IMR-90 (cell line): Measurements from ENCODE around the gene HCN2. TPM values are rescaled to one million over a fixed set of nuclear protein-coding genes. Genes with fewer than 3 reads are reported as not detected.

Experiments
- ATAC-seq: fragments of 200-7000 bp; cut with Tn5 transposase; 2 replicates; pipeline ENCODE4 v1.9.1; 2020; ENCODE audit warnings: low read depth, mild to moderate bottlenecking, moderate library complexity
- BruUV-seq: library from RNA; stranded (reverse); fragments of 400-500 nt; replicated peaks from 2 replicates; lab custom pipeline; 2021; lab: Mats Ljungman, UMichigan
- CTCF ChIA-PET: fragments of 300-600 bp; formaldehyde crosslinking; extraction: SDS; loops from one replicate; lab custom pipeline; 2021; ENCODE audit warnings: antibody characterized with exemption; lab: Yijun Ruan, JAX
- POLR2A ChIA-PET: fragments of 300-600 bp; sonication (Branson Sonifier 250); formaldehyde crosslinking; loops from one replicate; lab custom pipeline; 2022; ENCODE audit warnings: antibody characterized with exemption; ENCODE audit not compliant: unreplicated experiment; lab: Charles Lee
- DNase-seq: peaks from one replicate; pipeline ENCODE4 v3.0.0; 2013
- H2AFZ ChIP-seq: replicated peaks from 2 replicates; pipeline ENCODE3; 2013; ENCODE audit warnings: low read length, mild to moderate bottlenecking; ENCODE audit not compliant: poor library complexity
- H2AK5ac ChIP-seq: 2 replicates; pipeline ENCODE4 v1.6.1; 2013; ENCODE audit warnings: low read depth, low read length, inconsistent platforms
- H2AK9ac ChIP-seq: replicated peaks from 2 replicates; pipeline ENCODE3; 2013; ENCODE audit warnings: mild to moderate bottlenecking, low read depth, low read length, moderate library complexity; ENCODE audit not compliant: poor library complexity
- H2BK120ac ChIP-seq: 2 replicates; pipeline ENCODE4 v1.6.1; 2013; ENCODE audit warnings: low read depth, low read length, inconsistent platforms
- H2BK15ac ChIP-seq: 3 replicates; pipeline ENCODE4 v1.6.1; 2013; ENCODE audit warnings: low read depth, low read length, inconsistent platforms
- H2BK20ac ChIP-seq: 2 replicates; pipeline ENCODE4 v1.6.1; 2013; ENCODE audit warnings: low read depth, mild to moderate bottlenecking, inconsistent platforms, low read length, moderate library complexity
- H2BK5ac ChIP-seq: 2 replicates; pipeline ENCODE4 v1.6.1; 2013; ENCODE audit warnings: mild to moderate bottlenecking, low read depth, low read length, inconsistent platforms; ENCODE audit not compliant: poor library complexity, severe bottlenecking
- H3K14ac ChIP-seq: replicated peaks from 2 replicates; pipeline ENCODE4 v1.6.1; 2013; ENCODE audit warnings: low read depth, low read length, inconsistent platforms
- H3K18ac ChIP-seq: 2 replicates; pipeline ENCODE4 v1.6.1; 2013; ENCODE audit warnings: low read depth, low read length, control low read depth
- H3K23ac ChIP-seq: 2 replicates; pipeline ENCODE4 v1.6.1; 2013; ENCODE audit warnings: low read depth, low read length, inconsistent platforms
- H3K27ac ChIP-seq: 2 replicates; pipeline ENCODE4 v1.5.1; 2013; ENCODE audit warnings: mild to moderate bottlenecking, control low read depth, low read length; ENCODE audit not compliant: insufficient read depth
- H3K27me3 ChIP-seq: 2 replicates; pipeline ENCODE4 v1.6.1; 2013; ENCODE audit warnings: low read length; ENCODE audit not compliant: control insufficient read depth, insufficient read depth
- H3K36me3 ChIP-seq: 2 replicates; pipeline ENCODE4 v1.6.1; 2013; ENCODE audit warnings: low read length, mixed read lengths; ENCODE audit not compliant: control insufficient read depth, insufficient read depth
- H3K4ac ChIP-seq: 2 replicates; pipeline ENCODE4 v1.6.1; 2013; ENCODE audit warnings: low read depth, low read length, inconsistent platforms
- H3K4me1 ChIP-seq: 2 replicates; pipeline ENCODE4 v1.6.1; 2013; ENCODE audit warnings: low read length, mixed read lengths; ENCODE audit not compliant: control insufficient read depth, insufficient read depth
- H3K4me2 ChIP-seq: 2 replicates; pipeline ENCODE4 v1.6.1; 2013; ENCODE audit warnings: low read depth, mild to moderate bottlenecking, control low read depth, low read length, moderate library complexity
- H3K4me3 ChIP-seq: 2 replicates; pipeline ENCODE4 v1.5.1; 2013; ENCODE audit warnings: low read depth, mild to moderate bottlenecking, control low read depth, low read length, moderate library complexity; ENCODE audit not compliant: insufficient read depth
- H3K56ac ChIP-seq: 2 replicates; pipeline ENCODE4 v1.6.1; 2013; ENCODE audit warnings: low read length, inconsistent platforms; ENCODE audit not compliant: insufficient read depth; ENCODE audit errors: extremely low read depth
- H3K79me1 ChIP-seq, 2 experiments: 2 replicates each; pipeline ENCODE4 v1.6.1; 2013; ENCODE audit warnings: low read length in 2 of 2, inconsistent platforms in 1 of 2, low read depth in 1 of 2
- H3K9ac ChIP-seq: 2 replicates; pipeline ENCODE4 v1.6.1; 2013; ENCODE audit warnings: low read depth, low read length, control low read depth
- H3K9me1 ChIP-seq: 2 replicates; pipeline ENCODE4 v1.6.1; 2013; ENCODE audit warnings: low read length, inconsistent platforms; ENCODE audit not compliant: insufficient read depth
- H3K9me3 ChIP-seq: 2 replicates; pipeline ENCODE4 v1.6.1; 2013; ENCODE audit warnings: low read length; ENCODE audit not compliant: control insufficient read depth, insufficient read depth
- H4K20me1 ChIP-seq: 2 replicates; pipeline ENCODE4 v1.6.1; 2013; ENCODE audit warnings: low read length, inconsistent platforms; ENCODE audit not compliant: insufficient read depth
- H4K5ac ChIP-seq: 2 replicates; pipeline ENCODE4 v1.6.1; 2013; ENCODE audit warnings: mild to moderate bottlenecking, low read depth, low read length, control low read depth
- H4K8ac ChIP-seq, 2 experiments: 2 replicates each; pipeline ENCODE4 v1.6.1; 2013; ENCODE audit warnings: low read depth in 2 of 2, low read length in 2 of 2, control low read depth in 1 of 2, inconsistent platforms in 1 of 2
- H4K91ac ChIP-seq: 2 replicates; pipeline ENCODE4 v1.6.1; 2013; ENCODE audit warnings: low read depth, low read length, inconsistent platforms; ENCODE audit not compliant: insufficient read depth
- CHD1 ChIP-seq: IDR thresholded peaks from 2 replicates; pipeline ENCODE4 v1.6.1; 2012; ENCODE audit warnings: low read depth, low read length, improper control_type of control experiment
- MAZ ChIP-seq: IDR thresholded peaks from 2 replicates; pipeline ENCODE4 v1.6.1; 2012; ENCODE audit warnings: low read depth, mild to moderate bottlenecking, low read length, improper control_type of control experiment, moderate library complexity, borderline replicate concordance
- RAD21 ChIP-seq: IDR thresholded peaks from 2 replicates; pipeline ENCODE4 v1.6.1; 2012; ENCODE audit warnings: low read length, improper control_type of control experiment
- SMC3 ChIP-seq: fragments of 150-350 bp; IDR thresholded peaks from 2 replicates; pipeline ENCODE4 v1.6.1; 2016; ENCODE audit warnings: low read depth, mild to moderate bottlenecking, antibody characterized with exemption, low read length, moderate library complexity
- WGBS, 2 experiments: methylation state at CpG; one replicate each; pipeline versions ENCODE4 v1.1.5 to v1.1.7; 2013; ENCODE audit warnings: missing lambda C conversion rate in 2 of 2; ENCODE audit not compliant: insufficient read length in 1 of 2; ENCODE audit errors: extremely low coverage in 2 of 2; 5-methylcytosine and 5-hydroxymethylcytosine counted together
- dilution Hi-C: fragments of 300-500 bp; cut with HindIII; formaldehyde crosslinking; loops from one replicate; pipeline ENCODE4 v1.14.3; 2018; ENCODE audit warnings: low sequenced_read_pairs; ENCODE audit not compliant: unreplicated experiment
- in situ Hi-C: fragments of 300-500 bp; cut with MboI; formaldehyde crosslinking; loops from 3 replicates; pipeline ENCODE4 v1.14.3; 2019; ENCODE audit warnings: low sequenced_read_pairs, inconsistent platforms, mixed read lengths
- intact Hi-C: fragments of 100-400 bp; cut with micrococcal nuclease; formaldehyde crosslinking; loops from 2 replicates; pipeline ENCODE4 v1.10.0; 2022
- polyA plus RNA-seq, 3 experiments: library from polyadenylated mRNA; depleted of rRNA; stranded (reverse); fragments of >200 nt; gene quantifications; 2 replicates each; pipeline ENCODE4 v1.2.3, GENCODE V29; 2012; ENCODE audit warnings: low replicate concordance in 1 of 3
- total RNA-seq: library from RNA; depleted of rRNA; stranded (reverse); fragments of >200 nt; gene quantifications from 2 replicates; pipeline ENCODE4 v1.2.3, GENCODE V29; 2012
- TF ChIP-seq, protein P1 (sequence below): conservative IDR thresholded peaks from 2 replicates; pipeline ENCODE4 v1.5.1; 2012; ENCODE audit warnings: mild to moderate bottlenecking, low read depth, low read length, improper control_type of control experiment
- TF ChIP-seq, protein P2 (sequence below): fragments of 150-350 bp; IDR thresholded peaks from 2 replicates; pipeline ENCODE4 v1.6.1; 2016; ENCODE audit warnings: low read depth, mild to moderate bottlenecking, low read length, moderate library complexity, borderline replicate concordance

Gene HCN2
- total and polyA plus RNA-seq, 2 of the 4 experiments (the other 2 are of a cell fraction), result 0.72 to 2.6 TPM

DNA sequence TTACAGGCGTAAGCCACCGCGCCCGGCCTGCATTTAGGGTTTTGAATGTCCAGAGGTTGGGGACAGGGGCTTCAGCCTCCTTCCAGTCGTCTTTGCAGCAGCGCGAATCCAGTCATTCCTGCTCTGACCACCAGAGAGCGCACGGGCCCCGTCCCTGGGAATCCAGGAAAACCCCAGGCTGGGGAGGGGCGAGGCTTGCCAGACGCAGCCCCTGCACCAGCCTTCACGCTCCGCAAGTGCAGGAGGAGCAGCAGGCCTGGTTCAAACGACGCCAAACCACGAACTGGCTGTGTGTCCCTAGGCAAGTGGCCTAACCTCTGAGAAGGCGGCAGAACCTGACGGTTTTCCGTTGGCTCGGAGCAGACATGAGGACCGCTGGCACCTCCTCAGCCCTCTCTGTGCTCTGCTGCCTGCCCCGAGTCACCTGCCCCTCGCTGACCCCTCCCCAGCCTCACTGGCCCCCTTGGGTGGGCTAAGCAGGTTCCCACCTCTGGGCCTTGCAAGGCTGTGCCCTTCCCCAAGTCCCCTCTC lies 75.3 kb downstream of the HCN2 start:
- intact Hi-C loops (loop anchor here (1.0 to 10.0 kb wide), 4 partner anchors 69 to 256 kb away; partner anchors contain the start of gene R3HDM4), in situ Hi-C loops (loop anchor here (5.0 kb wide), 1 partner anchor 67 kb away; no protein-coding TSS in a partner anchor), dilution Hi-C loops (no loop called here)
- Histone ChIP-seq H3K27me3 (no peaks in the 10 kb centered on the region), H3K9ac (no peak overlapping the region), H4K5ac (peak overlapping the region; percentile 68; the same call in 1 of the 2 replicates), H2AK9ac (peak overlapping the region; percentile 60), H3K23ac (no peak overlapping the region), H2BK20ac (no peak overlapping the region), H3K4me2 (peak overlapping the region; percentile 77), H3K79me1 (peaks cover 0 to 28% of the 10 kb centered on the region in 2 experiments; a peak in 2 of 4 replicates), H3K9me3 (0 out of 2 replicates have a peak, but pooled peaks cover 2% of the 10 kb centered on the region), H3K27ac (no peak overlapping the region), H2AFZ (peak overlapping the region; percentile 93), H2BK120ac (peak overlapping the region; percentile 54), H4K91ac (peak overlapping the region; percentile 26; the same call in 1 of the 2 replicates), H3K18ac (no peak overlapping the region), H3K56ac (no peak overlapping the region), H3K14ac (peak overlapping the region; percentile 34; the same call in 1 of the 2 replicates), H4K20me1 (peaks cover 23% of the 10 kb centered on the region), H3K4ac (peak overlapping the region; percentile 38), H4K8ac (peak overlapping the region in 1 of 2 experiments; percentile 91; a peak in 2 of 4 replicates), H3K9me1 (no peaks in the 10 kb centered on the region), H2BK5ac (no peak overlapping the region), H2AK5ac (peak overlapping the region; percentile 41; the same call in 1 of the 2 replicates), H2BK15ac (no peak overlapping the region), H3K4me1 (peaks cover 14% of the 10 kb centered on the region), H3K36me3 (no peaks in the 10 kb centered on the region), H3K4me3 (no peak overlapping the region)
- DNase-seq (peak; percentile 70), ATAC-seq (peak; percentile 47)
- CTCF ChIA-PET, result no interaction called here
- whole genome bisulfite sequencing, 2 experiments, result 3% methylated on average over 9 of the region's 24 CpGs; no CpG with 5 or more reads in 1 of the 2 experiments
- BruUV-seq, result no TSS peak
- no peak for TF ChIP-seq CHD1
- TF ChIP-seq SMC3, result peak; percentile 97
- TF ChIP-seq RAD21, result peak; percentile 93
- peak; percentile 72; the same call in 1 of the 2 replicates for TF ChIP-seq MAZ
- TF ChIP-seq, protein P1, sequence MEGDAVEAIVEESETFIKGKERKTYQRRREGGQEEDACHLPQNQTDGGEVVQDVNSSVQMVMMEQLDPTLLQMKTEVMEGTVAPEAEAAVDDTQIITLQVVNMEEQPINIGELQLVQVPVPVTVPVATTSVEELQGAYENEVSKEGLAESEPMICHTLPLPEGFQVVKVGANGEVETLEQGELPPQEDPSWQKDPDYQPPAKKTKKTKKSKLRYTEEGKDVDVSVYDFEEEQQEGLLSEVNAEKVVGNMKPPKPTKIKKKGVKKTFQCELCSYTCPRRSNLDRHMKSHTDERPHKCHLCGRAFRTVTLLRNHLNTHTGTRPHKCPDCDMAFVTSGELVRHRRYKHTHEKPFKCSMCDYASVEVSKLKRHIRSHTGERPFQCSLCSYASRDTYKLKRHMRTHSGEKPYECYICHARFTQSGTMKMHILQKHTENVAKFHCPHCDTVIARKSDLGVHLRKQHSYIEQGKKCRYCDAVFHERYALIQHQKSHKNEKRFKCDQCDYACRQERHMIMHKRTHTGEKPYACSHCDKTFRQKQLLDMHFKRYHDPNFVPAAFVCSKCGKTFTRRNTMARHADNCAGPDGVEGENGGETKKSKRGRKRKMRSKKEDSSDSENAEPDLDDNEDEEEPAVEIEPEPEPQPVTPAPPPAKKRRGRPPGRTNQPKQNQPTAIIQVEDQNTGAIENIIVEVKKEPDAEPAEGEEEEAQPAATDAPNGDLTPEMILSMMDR, result peak; percentile 94
- TF ChIP-seq, protein P2, sequence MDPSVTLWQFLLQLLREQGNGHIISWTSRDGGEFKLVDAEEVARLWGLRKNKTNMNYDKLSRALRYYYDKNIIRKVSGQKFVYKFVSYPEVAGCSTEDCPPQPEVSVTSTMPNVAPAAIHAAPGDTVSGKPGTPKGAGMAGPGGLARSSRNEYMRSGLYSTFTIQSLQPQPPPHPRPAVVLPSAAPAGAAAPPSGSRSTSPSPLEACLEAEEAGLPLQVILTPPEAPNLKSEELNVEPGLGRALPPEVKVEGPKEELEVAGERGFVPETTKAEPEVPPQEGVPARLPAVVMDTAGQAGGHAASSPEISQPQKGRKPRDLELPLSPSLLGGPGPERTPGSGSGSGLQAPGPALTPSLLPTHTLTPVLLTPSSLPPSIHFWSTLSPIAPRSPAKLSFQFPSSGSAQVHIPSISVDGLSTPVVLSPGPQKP, result no peak
- POLR2A ChIA-PET, result no interaction called here
